Left lung (tissue), 10 donors: ENCODE data around the gene RAD9A. TPM values are rescaled to one million over a fixed set of nuclear protein-coding genes. Genes with fewer than 3 reads are reported as not detected.

Experiments
- ATAC-seq: fragments of 200-7000 bp; cut with Tn5 transposase; one replicate; pipeline ENCODE4 v1.9.1; 2020; ENCODE audit warnings: moderate library complexity
- DNase-seq, 4 donors: peaks; one replicate each; pipeline ENCODE4 v3.0.0-alpha.2; 2013 to 2020
- H3K27ac ChIP-seq, 2 donors: fragments of 200-600 bp; sonication (generic) in 1 of 2; one replicate each; pipeline versions ENCODE4 v1.5.0 to v1.8.0; 2020 to 2021
- H3K27me3 ChIP-seq, 2 donors: fragments of 200-600 bp; sonication (generic) in 1 of 2; one replicate each; pipeline versions ENCODE4 v1.5.0 to v1.8.0; 2020 to 2021
- H3K36me3 ChIP-seq, 2 donors: fragments of 200-600 bp; sonication (generic) in 1 of 2; one replicate each; pipeline versions ENCODE4 v1.5.0 to v1.8.0; 2020 to 2021
- H3K4me1 ChIP-seq, 2 donors: fragments of 200-600 bp; one replicate each; pipeline ENCODE4 v1.8.0; 2021
- H3K4me3 ChIP-seq, 2 donors: fragments of 200-600 bp; sonication (generic) in 1 of 2; one replicate each; pipeline versions ENCODE4 v1.5.0 to v1.8.0; 2020 to 2021; ENCODE audit warnings: mild to moderate bottlenecking in 1 of 2
- H3K9me3 ChIP-seq, 2 donors: fragments of 200-600 bp; sonication (generic) in 1 of 2; one replicate each; pipeline versions ENCODE4 v1.5.0 to v1.8.0; 2020 to 2021
- CTCF ChIP-seq, 2 donors: fragments of 200-600 bp; sonication (generic) in 1 of 2; IDR thresholded peaks; one replicate each; pipeline versions ENCODE4 v1.5.0 to v1.8.0; 2021; ENCODE audit warnings: antibody characterized with exemption in 2 of 2
- intact Hi-C, 2 donors: fragments of 100-400 bp; cut with DNase I; formaldehyde crosslinking; loops; one replicate each; pipeline versions ENCODE4 v1.11.2 to v1.14.2; 2022
- polyA plus RNA-seq, 6 donors: library from polyadenylated mRNA; unstranded; fragments of 120-200 nt; gene quantifications; one replicate each; pipeline ENCODE4 v1.2.1, GENCODE V29; 2013; ENCODE audit not compliant: insufficient read length in 6 of 6
- total RNA-seq, 2 donors: library from RNA; stranded (reverse); fragmentation: NEBNext Ultra II Directional; extraction: Animal tissue kit (Norgen Biotek cat#: 25700); gene quantifications; one replicate each; pipeline ENCODE4 v1.2.1, GENCODE V29; 2021
- donor health status: DM: no; HTN: yes; CAD: no.
- donor health status: DM: no; HTN: no; CAD: no.

Gene RAD9A
- total and polyA plus RNA-seq, 8 donors = 18.4 to 31.3 (median 23.7) TPM

- Histone ChIP-seq H3K36me3 (no peaks in the 10 kb centered on the region), H3K27me3 (no peaks in the 10 kb centered on the region), H3K9me3 (no peaks in the 10 kb centered on the region), H3K4me1 (peaks cover 4 to 48% of the 10 kb centered on the region in 2 donors), H3K4me3 (no peak overlapping the region), H3K27ac (no peak overlapping the region)
- intact Hi-C loops = loop anchor here in 1 of 2 donors (5.0 kb wide), 1 partner anchor 117 kb away; no protein-coding TSS in a partner anchor
- DNase-seq (no peak), ATAC-seq (no peak)
- no peak for TF ChIP-seq CTCF (IDR thresholded peaks at IDR 0.05)
These were observed 12.4 kb upstream of the RAD9A start for GRCh38 chr11:67379061-67380058.

- Histone ChIP-seq H3K4me1 (peaks cover 4 to 32% of the 10 kb centered on the region in 2 donors), H3K27me3 (no peaks in the 10 kb centered on the region), H3K9me3 (no peaks in the 10 kb centered on the region), H3K27ac (peak overlapping the region in 1 of 2 donors; percentile 80), H3K4me3 (no peak overlapping the region), H3K36me3 (no peaks in the 10 kb centered on the region)
- intact Hi-C loops = no loop called here
- ATAC-seq (peak; percentile 4), DNase-seq (no peak)
- TF ChIP-seq CTCF (IDR thresholded peaks at IDR 0.05) = no peak
These were observed 10.4 kb upstream of the RAD9A start for GRCh38 chr11:67381244-67381972.

GRCh38 chr11:67382276-67383136 lies 9.3 kb upstream of the RAD9A start:
- intact Hi-C loops = no loop called here
- Histone ChIP-seq H3K27ac (peak overlapping the region in 1 of 2 donors; percentile 80), H3K9me3 (no peaks in the 10 kb centered on the region), H3K36me3 (no peaks in the 10 kb centered on the region), H3K27me3 (no peaks in the 10 kb centered on the region), H3K4me3 (no peak overlapping the region), H3K4me1 (peaks cover 4 to 32% of the 10 kb centered on the region in 2 donors)
- peak; percentile 91 for ATAC-seq
- peak; percentile 93 to 97 for TF ChIP-seq CTCF (IDR thresholded peaks at IDR 0.05)
- DNase-seq = peak in 3 of 4 donors; percentile 79 to 91 (median 83)

- H3K36me3 ChIP-seq = no peaks in the 10 kb centered on the region
- H3K9me3 ChIP-seq = no peaks in the 10 kb centered on the region
- no peak overlapping the region for H3K27ac ChIP-seq
- H3K27me3 ChIP-seq = no peaks in the 10 kb centered on the region
- peaks cover 4 to 22% of the 10 kb centered on the region in 2 donors for H3K4me1 ChIP-seq
- H3K4me3 ChIP-seq = no peak overlapping the region
- TF ChIP-seq CTCF (IDR thresholded peaks at IDR 0.05) = no peak
- DNase-seq = no peak
- intact Hi-C loops = loop anchor here in 1 of 2 donors (5.0 kb wide), 1 partner anchor 33 kb away; the partner anchor contains the start of gene POLD4
- ATAC-seq = peak; percentile 10
These were observed 6.9 kb upstream of the RAD9A start for GRCh38 chr11:67384851-67385366.
